NCI-H2107 treated with DMSO at 0.1 percent for 48 hours (cell line): ENCODE measurements around the gene CDADC1.
A peak's percentile ranks its signal among the peaks of the same experiment; 100 is the strongest.
"Not testable (repeated sequence)": the region's sequence is repeated elsewhere in the genome, so short reads cannot be mapped to it uniquely, and the experiment has no call there.

ENCODE experiments used
- DNase-seq: peaks from one replicate; lab custom pipeline; 2025; ENCODE audit not compliant: unreplicated experiment; lab: John Stamatoyannopoulos, UW

The CDADC1 gene

GRCh38 chr13:49292742-49293486, 45.2 kb downstream of the CDADC1 start:
- no peak for DNase-seq

- DNase-seq: not testable (repeated sequence)
These were observed 47.0 kb downstream of the CDADC1 start for GRCh38 chr13:49294723-49295122.

- DNase-seq: no peak
These were observed 47.5 kb downstream of the CDADC1 start for GRCh38 chr13:49295244-49295643.

- DNase-seq: no peak
These were observed 48.9 kb downstream of the CDADC1 start for GRCh38 chr13:49296659-49297058.

- DNase-seq: no peak
These were observed 49.6 kb downstream of the CDADC1 start for GRCh38 chr13:49297338-49297737.

- DNase-seq: no peak
These were observed 50.7 kb downstream of the CDADC1 start for GRCh38 chr13:49298416-49298815.

GRCh38 chr13:49298903-49299605, 51.3 kb downstream of the CDADC1 start:
- no peak for DNase-seq

- DNase-seq: no peak
These were observed 52.6 kb downstream of the CDADC1 start for GRCh38 chr13:49300276-49300675.

GRCh38 chr13:49300739-49301589, 53.2 kb downstream of the CDADC1 start:
- DNase-seq: peak; percentile 82

GRCh38 chr13:49302222-49302621, 54.5 kb downstream of the CDADC1 start:
- DNase-seq: no peak

GRCh38 chr13:49302817-49303216, 55.1 kb downstream of the CDADC1 start:
- peak; percentile 42 for DNase-seq

GRCh38 chr13:49303533-49304252, 56.0 kb downstream of the CDADC1 start:
- no peak for DNase-seq

GRCh38 chr13:49304356-49304755, 56.6 kb downstream of the CDADC1 start:
- no peak for DNase-seq

- no peak for DNase-seq
These were observed 57.3 kb downstream of the CDADC1 start for GRCh38 chr13:49304763-49305700.

GRCh38 chr13:49305792-49306425, 58.2 kb downstream of the CDADC1 start:
- DNase-seq: no peak

GRCh38 chr13:49307365-49307764, 59.6 kb downstream of the CDADC1 start:
- no peak for DNase-seq

GRCh38 chr13:49308097-49308875, 60.6 kb downstream of the CDADC1 start:
- DNase-seq: no peak

- DNase-seq: no peak
These were observed 61.2 kb downstream of the CDADC1 start for GRCh38 chr13:49308921-49309408.
